ENCODE measurements around the gene CUL3. TPM values are rescaled to one million over a fixed set of nuclear protein-coding genes. Genes with fewer than 3 reads are reported as not detected.

CUL3 gene
- total RNA-seq, 1 experiment from 2014 or later: 114 TPM

DNA sequence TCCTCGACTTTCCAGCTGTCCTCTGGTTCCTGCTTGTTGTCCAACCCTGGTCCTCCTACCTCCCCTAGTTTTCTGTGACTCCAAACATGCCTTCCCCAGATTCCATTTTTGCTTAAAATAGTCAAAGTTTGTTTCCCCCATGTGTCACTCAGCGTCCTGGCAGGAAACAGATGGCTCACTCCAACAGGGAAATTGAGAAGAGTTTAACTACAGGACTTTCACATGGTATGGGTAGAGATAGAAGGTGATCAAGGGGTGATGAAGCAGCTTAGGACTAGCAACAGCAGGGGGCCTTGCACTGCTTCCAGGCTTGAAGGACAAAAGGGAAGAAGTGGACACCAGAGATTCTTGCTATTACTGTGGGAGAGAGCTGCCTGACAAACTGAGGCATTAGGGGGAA, 6.1 kb upstream of the CUL3 start:
- H3K14ac ChIP-seq (ENCODE audit: insufficient read depth, low read length): no peak overlapping the region
- no peaks in the 10 kb centered on the region for H3K23me2 ChIP-seq (ENCODE audit: insufficient read length, low read depth, low read length, poor library complexity, severe bottlenecking)
- no peaks in the 10 kb centered on the region for H3K9me3 ChIP-seq (ENCODE audit: control insufficient read depth, low read depth, low read length)
- H3K79me2 ChIP-seq (ENCODE audit: insufficient read depth, low read length): no peaks in the 10 kb centered on the region
- no peaks in the 10 kb centered on the region for H4K20me1 ChIP-seq (ENCODE audit: control insufficient read depth, insufficient read depth, insufficient read length)
- TF ChIP-seq, protein P1, sequence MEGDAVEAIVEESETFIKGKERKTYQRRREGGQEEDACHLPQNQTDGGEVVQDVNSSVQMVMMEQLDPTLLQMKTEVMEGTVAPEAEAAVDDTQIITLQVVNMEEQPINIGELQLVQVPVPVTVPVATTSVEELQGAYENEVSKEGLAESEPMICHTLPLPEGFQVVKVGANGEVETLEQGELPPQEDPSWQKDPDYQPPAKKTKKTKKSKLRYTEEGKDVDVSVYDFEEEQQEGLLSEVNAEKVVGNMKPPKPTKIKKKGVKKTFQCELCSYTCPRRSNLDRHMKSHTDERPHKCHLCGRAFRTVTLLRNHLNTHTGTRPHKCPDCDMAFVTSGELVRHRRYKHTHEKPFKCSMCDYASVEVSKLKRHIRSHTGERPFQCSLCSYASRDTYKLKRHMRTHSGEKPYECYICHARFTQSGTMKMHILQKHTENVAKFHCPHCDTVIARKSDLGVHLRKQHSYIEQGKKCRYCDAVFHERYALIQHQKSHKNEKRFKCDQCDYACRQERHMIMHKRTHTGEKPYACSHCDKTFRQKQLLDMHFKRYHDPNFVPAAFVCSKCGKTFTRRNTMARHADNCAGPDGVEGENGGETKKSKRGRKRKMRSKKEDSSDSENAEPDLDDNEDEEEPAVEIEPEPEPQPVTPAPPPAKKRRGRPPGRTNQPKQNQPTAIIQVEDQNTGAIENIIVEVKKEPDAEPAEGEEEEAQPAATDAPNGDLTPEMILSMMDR (conservative IDR thresholded peaks at IDR 0.05): no peak
- H4K91ac ChIP-seq (ENCODE audit: insufficient read length, low read depth, low read length): no peak overlapping the region
- H3K9ac ChIP-seq (ENCODE audit: extremely low read depth, insufficient read length, low read length): no peak overlapping the region
- H3K56ac ChIP-seq (ENCODE audit: insufficient read length, low read depth, low read length): no peak overlapping the region
- H3K4me3 Mint-ChIP-seq: no peak overlapping the region
- H2BK15ac ChIP-seq (ENCODE audit: low read depth, low read length): no peak overlapping the region
- no peaks in the 10 kb centered on the region; a peak in 1 of 5 replicates for H3K9me3 Mint-ChIP-seq
- peaks cover 4% of the 10 kb centered on the region; the same call in 1 of the 2 replicates for H3K4me1 ChIP-seq (ENCODE audit: insufficient read depth, low read length)
- no peak overlapping the region for H2BK20ac ChIP-seq (ENCODE audit: low read depth, low read length, poor library complexity, severe bottlenecking)
- no peak overlapping the region for H3T11ph ChIP-seq (ENCODE audit: low read length)
- H2BK5ac ChIP-seq (ENCODE audit: insufficient read length, low read length): no peak overlapping the region
- no peaks in the 10 kb centered on the region for H3K36me3 Mint-ChIP-seq (ENCODE audit: insufficient read depth in 1 of 3, low read depth in 3 of 3)
- WGBS (ENCODE audit: extremely low coverage, insufficient read length, low lambda C conversion rate): no CpG with 5 or more reads among the region's 2 CpGs
- H3K27ac Mint-ChIP-seq: no peak overlapping the region
- DNase-seq: no peak
- no peak overlapping the region for H3K23ac ChIP-seq (ENCODE audit: insufficient read length, low read depth, low read length)
- H2BK120ac ChIP-seq (ENCODE audit: low read depth, low read length, poor library complexity, severe bottlenecking): no peak overlapping the region
- H3K4ac ChIP-seq (ENCODE audit: low read depth, low read length): no peak overlapping the region
- H3K4me1 Mint-ChIP-seq: peaks cover 18 to 21% of the 10 kb centered on the region in 2 experiments
- no peaks in the 10 kb centered on the region for H3K79me1 ChIP-seq (ENCODE audit: insufficient read depth, low read depth, low read length, poor library complexity, severe bottlenecking)
- no peaks in the 10 kb centered on the region for H3K27me3 Mint-ChIP-seq (ENCODE audit: low read depth)
- H3K27me3 ChIP-seq (ENCODE audit: insufficient read depth, low read length): no peaks in the 10 kb centered on the region
- H3K4me2 ChIP-seq (ENCODE audit: insufficient read depth, insufficient read length, low read length): no peak overlapping the region
- no peak overlapping the region for H2AK5ac ChIP-seq (ENCODE audit: insufficient read length, low read length)
- no peak overlapping the region for H3K27ac ChIP-seq (ENCODE audit: insufficient read length, low read depth, low read length)
- no peak overlapping the region for H2BK12ac ChIP-seq (ENCODE audit: insufficient read length, low read depth, low read length)
- no peak overlapping the region for H4K5ac ChIP-seq (ENCODE audit: insufficient read length, low read depth, low read length)
- H4K8ac ChIP-seq (replicated peaks; ENCODE audit: insufficient read length, low read depth, low read length): no peak overlapping the region
- H2AFZ ChIP-seq (ENCODE audit: low read length): no peak overlapping the region
- H3K18ac ChIP-seq (ENCODE audit: insufficient read length, low read depth, low read length): no peak overlapping the region

Measured in H9 (cell line).